Esophagus muscularis mucosa (tissue), 4 donors: ENCODE results near the gene PPA1. TPM values are rescaled to one million over a fixed set of nuclear protein-coding genes. Genes with fewer than 3 reads are reported as not detected.
"Not testable (repeated sequence)": the region's sequence is repeated elsewhere in the genome, so short reads cannot be mapped to it uniquely, and the experiment has no call there.

Experiments
- DNase-seq: peaks from one replicate; pipeline ENCODE4 v3.0.0-alpha.2; 2017; ENCODE audit errors: extremely low spot score
- H3K27ac ChIP-seq, 4 donors: fragments of 200-600 bp; sonication (generic); replicated peaks in 1 of 4; 1 replicate in 3 of 4; 2 replicates in 1 of 4; pipeline ENCODE4 v1.5.1; 2016 to 2019; ENCODE audit warnings: mild to moderate bottlenecking in 1 of 4
- H3K27me3 ChIP-seq, 4 donors: fragments of 200-600 bp; sonication (generic); one replicate each; pipeline versions ENCODE4 v1.5.1 to v1.6.0; 2016 to 2019
- H3K36me3 ChIP-seq, 4 donors: fragments of 200-600 bp; sonication (generic); one replicate each; pipeline ENCODE4 v1.5.1; 2016 to 2019
- H3K4me1 ChIP-seq, 4 donors: fragments of 200-600 bp; sonication (generic); one replicate each; pipeline ENCODE4 v1.5.1; 2016 to 2019
- H3K4me3 ChIP-seq, 4 donors: fragments of 200-600 bp; sonication (generic); 1 replicate in 2 of 4; 2 replicates in 2 of 4; pipeline ENCODE4 v1.5.1; 2016 to 2019; ENCODE audit warnings: mild to moderate bottlenecking in 4 of 4, moderate library complexity in 1 of 4
- H3K9me3 ChIP-seq, 4 donors: fragments of 200-600 bp; sonication (generic); 1 replicate in 3 of 4; 2 replicates in 1 of 4; pipeline ENCODE4 v1.5.1; 2016 to 2019
- CTCF ChIP-seq, 3 experiments: fragments of 200-600 bp in 2 of 3; fragments of 450-650 bp in 1 of 3; sonication (generic) in 2 of 3; IDR thresholded peaks; one replicate each; pipeline ENCODE4 v1.5.1; 2017 to 2019; ENCODE audit warnings: antibody characterized with exemption in 3 of 3, mild to moderate bottlenecking in 2 of 3, moderate library complexity in 1 of 3
- EP300 ChIP-seq: sonication (generic); formaldehyde crosslinking; IDR thresholded peaks from one replicate; pipeline ENCODE4 v1.6.1; 2017; ENCODE audit warnings: antibody characterized with exemption
- POLR2A ChIP-seq: fragments of 450-650 bp; IDR thresholded peaks from one replicate; pipeline ENCODE4 v1.6.1; 2017; ENCODE audit warnings: antibody characterized with exemption, moderate library complexity, mild to moderate bottlenecking, low read depth
- POLR2AphosphoS5 ChIP-seq, 2 donors: sonication (generic); formaldehyde crosslinking; IDR thresholded peaks; one replicate each; pipeline ENCODE4 v1.6.1; 2017; ENCODE audit warnings: antibody characterized with exemption in 2 of 2
- WGBS: methylation state at CpG from one replicate; pipeline ENCODE4 v1.1.5; 2018; 5-methylcytosine and 5-hydroxymethylcytosine counted together
- intact Hi-C: fragments of 100-400 bp; cut with DNase I; formaldehyde crosslinking; loops from one replicate; pipeline ENCODE4 v1.15.1; 2023
- total RNA-seq, 4 donors: library from RNA; depleted of rRNA; stranded (reverse); fragments of >200 nt; gene quantifications; one replicate each; pipeline versions ENCODE4 v1.1.0 to v1.2.1, GENCODE V29; 2016

Gene PPA1
- total RNA-seq, 4 donors from 2014 or later, result 72.6 to 105 (median 82.2) TPM

DNA sequence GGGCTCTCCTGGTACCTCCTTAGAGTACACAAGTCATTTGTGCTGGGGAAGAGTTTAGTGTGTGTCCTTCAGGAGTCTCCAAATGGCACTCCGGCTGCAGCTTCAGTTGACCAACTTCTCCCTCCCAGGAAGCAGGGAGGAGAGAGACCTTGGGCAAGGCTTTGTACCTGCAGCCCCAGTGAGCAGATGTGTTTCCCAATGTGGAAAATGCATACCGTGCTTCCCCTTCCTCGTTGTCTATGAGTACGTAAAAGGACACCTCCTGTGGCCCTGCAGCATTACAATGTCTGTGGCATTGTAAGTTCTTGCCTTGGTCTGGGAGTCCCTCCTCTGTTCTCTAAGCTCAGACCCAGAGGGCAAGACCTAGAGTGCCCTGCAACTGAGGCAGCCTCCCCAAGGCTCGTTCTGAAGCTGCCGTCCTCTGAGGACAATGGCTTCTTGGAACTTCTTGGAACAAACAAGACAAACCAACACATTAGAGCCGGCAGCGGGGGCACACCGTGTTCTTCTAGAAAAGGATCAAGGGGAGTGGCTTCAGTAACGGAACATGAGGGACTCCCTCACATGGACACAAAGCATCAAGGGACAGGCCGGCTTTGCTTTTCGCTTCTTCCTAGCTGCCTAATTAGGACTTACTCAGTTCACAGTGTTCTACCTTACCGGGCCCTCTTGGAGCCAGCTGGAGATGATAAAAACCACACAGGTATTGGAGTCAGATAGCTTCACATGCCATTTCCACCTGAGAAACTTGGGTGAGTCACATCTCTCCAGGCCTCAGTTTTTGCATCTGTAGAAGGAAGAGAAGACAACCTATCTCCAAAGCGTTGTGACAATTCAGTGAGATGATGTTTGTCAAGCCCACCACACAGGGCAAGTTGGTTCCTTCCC, 20.9 kb upstream of the PPA1 start:
- Histone ChIP-seq H3K4me1 (peaks cover 5 to 12% (median 10%) of the 10 kb centered on the region in 4 donors), H3K4me3 (no peak overlapping the region), H3K36me3 (no peaks in the 10 kb centered on the region), H3K27me3 (peaks cover 5 to 46% (median 19%) of the 10 kb centered on the region in 4 donors), H3K27ac (no peak overlapping the region), H3K9me3 (no peaks in the 10 kb centered on the region)
- WGBS, result 90% methylated on average over 10 of the region's 14 CpGs
- intact Hi-C loops, result no loop called here
- no peak for DNase-seq
- TF ChIP-seq EP300, result no peak
- TF ChIP-seq POLR2AphosphoS5 (IDR thresholded peaks at IDR 0.05), result no peak
- no peak for TF ChIP-seq CTCF (IDR thresholded peaks at IDR 0.05)
- no peak for TF ChIP-seq POLR2A

- no peaks in the 10 kb centered on the region for H3K36me3 ChIP-seq
- no peak for DNase-seq
- TF ChIP-seq CTCF (IDR thresholded peaks at IDR 0.05), result no peak
- TF ChIP-seq POLR2A, result no peak
- TF ChIP-seq POLR2AphosphoS5 (IDR thresholded peaks at IDR 0.05), result no peak
- TF ChIP-seq EP300, result no peak
- H3K27ac ChIP-seq, result no peak overlapping the region
- H3K27me3 ChIP-seq, result peaks cover 5 to 36% (median 17%) of the 10 kb centered on the region in 4 donors
- 92% methylated on average over 10 of the region's 11 CpGs for WGBS
- peaks cover 5 to 12% (median 10%) of the 10 kb centered on the region in 4 donors for H3K4me1 ChIP-seq
- no peak overlapping the region for H3K4me3 ChIP-seq
- intact Hi-C loops, result no loop called here
- H3K9me3 ChIP-seq, result no peaks in the 10 kb centered on the region
Observed at GRCh38 chr10:70250961-70251680, 17.9 kb upstream of the PPA1 start.

GRCh38 chr10:70247360-70247759, 14.1 kb upstream of the PPA1 start:
- no peaks in the 10 kb centered on the region for H3K4me1 ChIP-seq
- TF ChIP-seq CTCF (IDR thresholded peaks at IDR 0.05), result no peak
- no peak for TF ChIP-seq POLR2AphosphoS5 (IDR thresholded peaks at IDR 0.05)
- TF ChIP-seq EP300, result no peak
- TF ChIP-seq POLR2A, result no peak
- intact Hi-C loops, result no loop called here
- no peaks in the 10 kb centered on the region for H3K36me3 ChIP-seq
- H3K27ac ChIP-seq, result no peak overlapping the region
- peaks cover 0 to 5% (median 0%) of the 10 kb centered on the region in 4 donors for H3K27me3 ChIP-seq
- no peak for DNase-seq
- H3K9me3 ChIP-seq, result no peaks in the 10 kb centered on the region
- no peak overlapping the region for H3K4me3 ChIP-seq
- WGBS, result 69% methylated on average over 6 of the region's 6 CpGs

DNA sequence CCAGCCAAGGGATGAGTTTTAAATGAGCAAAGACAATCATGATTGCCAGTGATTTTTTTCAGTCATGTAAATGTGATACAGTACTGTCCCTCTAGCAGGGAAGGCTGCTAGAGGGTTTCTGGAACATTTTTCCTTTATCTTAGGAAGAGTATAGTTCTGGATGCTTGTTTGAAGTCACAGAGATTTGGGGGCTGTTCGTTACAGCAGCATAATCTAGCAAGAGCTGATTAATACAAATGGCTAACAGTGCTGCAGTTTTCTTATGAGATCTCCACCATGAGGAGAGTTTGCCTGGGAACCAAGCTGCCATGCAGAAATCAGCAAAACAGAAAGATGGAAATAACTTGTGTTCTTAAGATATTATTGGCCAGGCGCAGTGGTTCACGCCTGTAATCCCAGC, 7.9 kb upstream of the PPA1 start:
- H3K4me3 ChIP-seq, result no peak overlapping the region
- DNase-seq, result no peak
- H3K27me3 ChIP-seq, result peaks cover 0 to 3% (median 0%) of the 10 kb centered on the region in 4 donors
- intact Hi-C loops, result no loop called here
- H3K4me1 ChIP-seq, result no peaks in the 10 kb centered on the region
- H3K27ac ChIP-seq, result no peak overlapping the region
- no peaks in the 10 kb centered on the region for H3K36me3 ChIP-seq
- TF ChIP-seq CTCF (IDR thresholded peaks at IDR 0.05) (no peak), POLR2AphosphoS5 (IDR thresholded peaks at IDR 0.05) (no peak), POLR2A (no peak), EP300 (no peak)
- no peaks in the 10 kb centered on the region for H3K9me3 ChIP-seq
- 97% methylated on average over 3 of the region's 3 CpGs for WGBS

- H3K9me3 ChIP-seq, H3K4me1 ChIP-seq, H3K36me3 ChIP-seq, DNase-seq, H3K27ac ChIP-seq, H3K4me3 ChIP-seq, H3K27me3 ChIP-seq: not testable (repeated sequence)
- 100% methylated on average over 1 of the region's 21 CpGs for WGBS
- intact Hi-C loops, result loop anchor here (10.0 kb wide), 1 partner anchor 295 kb away; no protein-coding TSS in a partner anchor
Observed at GRCh38 chr10:70239986-70240385, 6.8 kb upstream of the PPA1 start.

DNA sequence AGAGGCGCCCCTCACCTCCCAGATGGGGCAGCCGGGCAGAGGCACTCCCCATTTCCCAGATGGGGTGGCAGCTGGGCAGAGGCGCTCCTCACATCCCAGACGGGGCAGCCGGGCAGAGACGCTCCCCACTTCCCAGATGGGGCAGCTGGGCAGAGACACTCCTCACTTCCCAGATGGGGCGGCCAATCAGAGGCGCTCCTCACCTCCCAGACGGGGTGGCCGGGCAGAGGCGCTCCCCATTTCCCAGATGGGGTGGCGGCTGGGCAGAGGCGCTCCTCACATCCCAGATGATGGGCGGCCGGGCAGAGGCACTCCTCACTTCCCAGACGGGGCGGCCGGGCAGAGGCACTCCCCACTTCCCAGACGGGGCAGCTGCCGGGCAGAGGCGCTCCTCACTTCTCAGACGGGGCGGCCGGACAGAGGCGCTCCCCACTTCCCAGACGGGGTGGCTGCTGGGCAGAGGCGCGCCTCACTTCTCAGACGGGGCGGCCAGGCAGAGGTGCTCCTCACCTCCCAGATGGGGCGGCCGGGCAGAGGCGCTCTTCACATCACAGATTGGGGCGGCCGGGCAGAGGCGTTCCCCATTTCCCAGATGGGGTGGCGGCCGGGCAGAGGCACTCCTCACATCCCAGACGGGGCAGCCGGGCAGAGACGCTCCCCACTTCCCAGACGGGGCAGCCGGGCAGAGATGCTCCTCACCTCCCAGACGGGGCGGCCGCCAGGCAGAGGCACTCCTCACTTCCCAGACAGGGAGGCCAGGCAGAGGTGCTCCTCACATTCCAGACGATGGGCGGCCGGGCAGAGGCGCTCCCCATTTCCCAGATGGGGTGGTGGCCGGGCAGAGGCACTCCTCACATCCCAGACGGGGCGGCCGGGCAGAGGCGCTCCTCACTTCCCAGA, 6.1 kb upstream of the PPA1 start:
- intact Hi-C loops, result loop anchor here (10.0 kb wide), 1 partner anchor 295 kb away; no protein-coding TSS in a partner anchor
- not testable (repeated sequence) for DNase-seq, H3K27me3 ChIP-seq, H3K4me3 ChIP-seq, H3K36me3 ChIP-seq, H3K4me1 ChIP-seq, H3K9me3 ChIP-seq, H3K27ac ChIP-seq
- 94% methylated on average over 19 of the region's 55 CpGs for WGBS
